ENCODE data around the gene KCNQ1.
"Not testable (repeated sequence)": the region's sequence is repeated elsewhere in the genome, so short reads cannot be mapped to it uniquely, and the experiment has no call there.

KCNQ1 gene

GRCh38 chr11:2482745-2483144 lies 37.9 kb downstream of the KCNQ1 start:
- FAIRE-seq (no peak), DNase-seq (ENCODE audit: insufficient read length) (no peak)
- TF ChIP-seq POLR2AphosphoS5 (IDR thresholded peaks at IDR 0.05; ENCODE audit: low read depth, low read length) (no peak), TAF1 (IDR thresholded peaks at IDR 0.05; ENCODE audit: borderline replicate concordance, low read depth, low read length) (no peak), POLR2A (IDR thresholded peaks at IDR 0.05; ENCODE audit: low read depth, low read length) (no peak)

- DNase-seq (ENCODE audit: insufficient read length) (no peak), FAIRE-seq (no peak)
- no peak for TF ChIP-seq POLR2A (IDR thresholded peaks at IDR 0.05; ENCODE audit: low read depth, low read length)
- TF ChIP-seq TAF1 (IDR thresholded peaks at IDR 0.05; ENCODE audit: borderline replicate concordance, low read depth, low read length) = no peak
- TF ChIP-seq POLR2AphosphoS5 (IDR thresholded peaks at IDR 0.05; ENCODE audit: low read depth, low read length) = no peak
Observed at GRCh38 chr11:2483426-2483825, 38.6 kb downstream of the KCNQ1 start.

- DNase-seq (ENCODE audit: insufficient read length) = no peak
- FAIRE-seq = no peak
- TF ChIP-seq POLR2AphosphoS5 (IDR thresholded peaks at IDR 0.05; ENCODE audit: low read depth, low read length) (no peak), TAF1 (IDR thresholded peaks at IDR 0.05; ENCODE audit: borderline replicate concordance, low read depth, low read length) (no peak), POLR2A (IDR thresholded peaks at IDR 0.05; ENCODE audit: low read depth, low read length) (no peak)
Observed at GRCh38 chr11:2484576-2485125, 39.8 kb downstream of the KCNQ1 start.

- DNase-seq (ENCODE audit: insufficient read length) = no peak
- no peak for TF ChIP-seq POLR2AphosphoS5 (IDR thresholded peaks at IDR 0.05; ENCODE audit: low read depth, low read length)
- no peak for TF ChIP-seq POLR2A (IDR thresholded peaks at IDR 0.05; ENCODE audit: low read depth, low read length)
- TF ChIP-seq TAF1 (IDR thresholded peaks at IDR 0.05; ENCODE audit: borderline replicate concordance, low read depth, low read length) = no peak
- FAIRE-seq = no peak
Observed at GRCh38 chr11:2488004-2488403, 43.2 kb downstream of the KCNQ1 start.

- FAIRE-seq = no peak
- TF ChIP-seq POLR2AphosphoS5 (IDR thresholded peaks at IDR 0.05; ENCODE audit: low read depth, low read length) (no peak), TAF1 (IDR thresholded peaks at IDR 0.05; ENCODE audit: borderline replicate concordance, low read depth, low read length) (no peak), POLR2A (IDR thresholded peaks at IDR 0.05; ENCODE audit: low read depth, low read length) (no peak)
- DNase-seq (ENCODE audit: insufficient read length) = no peak
Observed at GRCh38 chr11:2489083-2489482, 44.3 kb downstream of the KCNQ1 start.

GRCh38 chr11:2497951-2498350 lies 53.1 kb downstream of the KCNQ1 start:
- not testable (repeated sequence) for FAIRE-seq; DNase-seq (ENCODE audit: insufficient read length)

- no peak for DNase-seq (ENCODE audit: insufficient read length)
- FAIRE-seq = no peak
- TF ChIP-seq POLR2AphosphoS5 (IDR thresholded peaks at IDR 0.05; ENCODE audit: low read depth, low read length) (no peak), POLR2A (IDR thresholded peaks at IDR 0.05; ENCODE audit: low read depth, low read length) (no peak), TAF1 (IDR thresholded peaks at IDR 0.05; ENCODE audit: borderline replicate concordance, low read depth, low read length) (no peak)
Observed at GRCh38 chr11:2498750-2499149, 53.9 kb downstream of the KCNQ1 start.

- FAIRE-seq (no peak), DNase-seq (ENCODE audit: insufficient read length) (no peak)
- TF ChIP-seq POLR2A (IDR thresholded peaks at IDR 0.05; ENCODE audit: low read depth, low read length) (no peak), POLR2AphosphoS5 (IDR thresholded peaks at IDR 0.05; ENCODE audit: low read depth, low read length) (no peak), TAF1 (IDR thresholded peaks at IDR 0.05; ENCODE audit: borderline replicate concordance, low read depth, low read length) (no peak)
Observed at GRCh38 chr11:2507212-2507901, 62.5 kb downstream of the KCNQ1 start.

GRCh38 chr11:2507945-2508749 lies 63.3 kb downstream of the KCNQ1 start:
- DNase-seq (ENCODE audit: insufficient read length) (no peak), FAIRE-seq (no peak)
- TF ChIP-seq POLR2AphosphoS5 (IDR thresholded peaks at IDR 0.05; ENCODE audit: low read depth, low read length) (no peak), TAF1 (IDR thresholded peaks at IDR 0.05; ENCODE audit: borderline replicate concordance, low read depth, low read length) (no peak), POLR2A (IDR thresholded peaks at IDR 0.05; ENCODE audit: low read depth, low read length) (no peak)

- FAIRE-seq = no peak
- DNase-seq (ENCODE audit: insufficient read length) = no peak
- TF ChIP-seq POLR2A (IDR thresholded peaks at IDR 0.05; ENCODE audit: low read depth, low read length) = no peak
Observed at GRCh38 chr11:2508793-2509192, 64.0 kb downstream of the KCNQ1 start.

GRCh38 chr11:2509481-2510001 lies 64.7 kb downstream of the KCNQ1 start:
- TF ChIP-seq POLR2AphosphoS5 (IDR thresholded peaks at IDR 0.05; ENCODE audit: low read depth, low read length) (no peak), TAF1 (IDR thresholded peaks at IDR 0.05; ENCODE audit: borderline replicate concordance, low read depth, low read length) (no peak), POLR2A (IDR thresholded peaks at IDR 0.05; ENCODE audit: low read depth, low read length) (no peak)
- FAIRE-seq = no peak
- DNase-seq (ENCODE audit: insufficient read length) = no peak

All from GM12892 (cell line).